Neuronal stem cell (in vitro differentiated cells): ENCODE data around the gene ARMC12.
"Not testable (repeated sequence)": the region's sequence is repeated elsewhere in the genome, so short reads cannot be mapped to it uniquely, and the experiment has no call there.

ENCODE experiments used
- DNase-seq: peaks from one replicate; pipeline ENCODE4 v3.0.0-alpha.2; 2013; ENCODE audit warnings: low spot score
- H2AFZ ChIP-seq: one replicate; pipeline ENCODE4 v1.6.1; 2013; ENCODE audit warnings: mild to moderate bottlenecking, low read length, inconsistent platforms
- H2AK5ac ChIP-seq: 2 replicates; pipeline ENCODE4 v1.6.1; 2013; ENCODE audit warnings: low read depth, mild to moderate bottlenecking, inconsistent platforms, low read length, moderate library complexity, mixed read lengths
- H2BK120ac ChIP-seq: 2 replicates; pipeline ENCODE4 v1.6.1; 2013; ENCODE audit warnings: low read depth, mild to moderate bottlenecking, inconsistent platforms, low read length, moderate library complexity, mixed read lengths
- H2BK12ac ChIP-seq: one replicate; pipeline ENCODE4 v1.6.1; 2013; ENCODE audit warnings: low read length, inconsistent platforms
- H2BK15ac ChIP-seq: 2 replicates; pipeline ENCODE4 v1.6.1; 2013; ENCODE audit warnings: mild to moderate bottlenecking, low read length, inconsistent platforms, mixed read lengths
- H2BK5ac ChIP-seq: one replicate; pipeline ENCODE4 v1.6.1; 2013; ENCODE audit warnings: inconsistent platforms, mild to moderate bottlenecking, low read length, moderate library complexity
- H3K14ac ChIP-seq: one replicate; pipeline ENCODE4 v1.6.1; 2013; ENCODE audit warnings: low read length, inconsistent platforms
- H3K18ac ChIP-seq: 2 replicates; pipeline ENCODE4 v1.6.1; 2013; ENCODE audit warnings: low read length, inconsistent platforms
- H3K23ac ChIP-seq: 2 replicates; pipeline ENCODE4 v1.6.1; 2013; ENCODE audit warnings: low read depth, mild to moderate bottlenecking, mixed read lengths, low read length, inconsistent platforms; ENCODE audit not compliant: poor library complexity
- H3K27ac ChIP-seq: replicated peaks from 3 replicates; pipeline ENCODE4 v1.5.1; 2013; ENCODE audit warnings: low read length, inconsistent platforms
- H3K27me3 ChIP-seq, 3 experiments: 2 replicates each; pipeline ENCODE4 v1.6.1; 2013; ENCODE audit warnings: low read length in 3 of 3, mild to moderate bottlenecking in 2 of 3, inconsistent platforms in 1 of 3, low read depth in 1 of 3, mixed read lengths in 1 of 3, moderate library complexity in 1 of 3; ENCODE audit not compliant: control insufficient read depth in 3 of 3, insufficient read depth in 3 of 3
- H3K36me3 ChIP-seq, 2 donors: replicated peaks in 1 of 2; 2 replicates each; pipeline ENCODE4 v1.6.1; 2013; ENCODE audit warnings: low read length in 2 of 2; ENCODE audit not compliant: control insufficient read depth in 2 of 2, insufficient read depth in 2 of 2
- H3K4ac ChIP-seq: 2 replicates; pipeline ENCODE4 v1.6.1; 2013; ENCODE audit warnings: inconsistent platforms, mild to moderate bottlenecking, low read length, moderate library complexity
- H3K4me1 ChIP-seq, 2 donors: 1 replicate in 1 of 2; 2 replicates in 1 of 2; pipeline ENCODE4 v1.6.1; 2013; ENCODE audit warnings: low read length in 2 of 2, low read depth in 1 of 2; ENCODE audit not compliant: control insufficient read depth in 2 of 2, insufficient read depth in 1 of 2
- H3K4me2 ChIP-seq: one replicate; pipeline ENCODE4 v1.6.1; 2013; ENCODE audit warnings: mild to moderate bottlenecking, low read length, inconsistent platforms; ENCODE audit not compliant: insufficient read depth, poor library complexity, severe bottlenecking
- H3K4me3 ChIP-seq, 2 donors: 2 replicates each; pipeline ENCODE4 v1.5.1; 2013; ENCODE audit warnings: low read length in 2 of 2, mild to moderate bottlenecking in 2 of 2, inconsistent platforms in 1 of 2, moderate library complexity in 1 of 2
- H3K79me1 ChIP-seq: one replicate; pipeline ENCODE4 v1.6.1; 2013; ENCODE audit warnings: low read depth, mild to moderate bottlenecking, inconsistent platforms, low read length, moderate library complexity
- H3K9ac ChIP-seq: one replicate; pipeline ENCODE4 v1.6.1; 2013; ENCODE audit warnings: mild to moderate bottlenecking, low read depth, low read length, inconsistent platforms; ENCODE audit not compliant: poor library complexity
- H3K9me3 ChIP-seq, 2 donors: replicated peaks in 1 of 2; 2 replicates each; pipeline versions ENCODE3 to v1.6.1; 2013; ENCODE audit warnings: low read length in 2 of 2, mild to moderate bottlenecking in 2 of 2, inconsistent platforms in 1 of 2, low read depth in 1 of 2, mixed read lengths in 1 of 2, moderate library complexity in 1 of 2; ENCODE audit not compliant: control insufficient read depth in 2 of 2, insufficient read depth in 1 of 2
- H4K8ac ChIP-seq: one replicate; pipeline ENCODE4 v1.6.1; 2013; ENCODE audit warnings: low read depth, mild to moderate bottlenecking, inconsistent platforms, low read length, moderate library complexity
- H4K91ac ChIP-seq: one replicate; pipeline ENCODE4 v1.6.1; 2013; ENCODE audit warnings: low read length, low read depth, mild to moderate bottlenecking, inconsistent platforms; ENCODE audit not compliant: poor library complexity
- WGBS, 2 donors: extraction: QIAGEN DNeasy Blood & Tissue Kit; methylation state at CpG; one replicate each; pipeline ENCODE4 v1.1.7; 2013; ENCODE audit warnings: missing lambda C conversion rate in 2 of 2, mixed read lengths in 1 of 2; ENCODE audit not compliant: insufficient read length in 2 of 2, insufficient replicate concordance in 1 of 2; ENCODE audit errors: extremely low coverage in 2 of 2; 5-methylcytosine and 5-hydroxymethylcytosine counted together

The ARMC12 gene

DNA sequence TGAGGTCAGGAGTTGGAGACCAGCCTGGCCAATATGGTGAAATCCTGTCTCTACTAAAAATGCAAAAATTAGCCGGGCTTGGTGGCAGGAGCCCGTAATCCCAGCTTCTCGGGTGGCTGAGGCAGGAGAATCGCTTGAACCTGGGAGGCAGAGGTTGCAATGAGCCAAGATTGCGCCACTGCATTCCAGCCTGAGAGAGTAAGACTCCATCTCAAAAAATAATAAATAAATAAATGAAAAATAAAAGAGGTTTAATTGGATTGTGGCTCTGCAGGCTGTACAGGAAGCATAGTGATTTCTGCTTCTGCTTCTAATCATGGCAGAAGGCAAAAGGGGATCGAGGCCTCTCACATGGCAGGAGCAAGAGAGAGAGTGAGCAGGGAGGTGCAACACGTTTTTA is 38.4 kb upstream of the ARMC12 start:
- not testable (repeated sequence) for H2BK12ac ChIP-seq, H2AK5ac ChIP-seq, H3K4me1 ChIP-seq, H3K4ac ChIP-seq, H3K79me1 ChIP-seq, H4K91ac ChIP-seq, H3K9ac ChIP-seq, H3K4me3 ChIP-seq, H3K27me3 ChIP-seq, H3K14ac ChIP-seq, H2BK120ac ChIP-seq, H3K4me2 ChIP-seq, H4K8ac ChIP-seq, H2BK5ac ChIP-seq, H3K18ac ChIP-seq, H2BK15ac ChIP-seq, H3K36me3 ChIP-seq, H3K27ac ChIP-seq, H2AFZ ChIP-seq, DNase-seq, H3K23ac ChIP-seq, H3K9me3 ChIP-seq
- no CpG with 5 or more reads among the region's 7 CpGs for WGBS, 2 donors

DNA sequence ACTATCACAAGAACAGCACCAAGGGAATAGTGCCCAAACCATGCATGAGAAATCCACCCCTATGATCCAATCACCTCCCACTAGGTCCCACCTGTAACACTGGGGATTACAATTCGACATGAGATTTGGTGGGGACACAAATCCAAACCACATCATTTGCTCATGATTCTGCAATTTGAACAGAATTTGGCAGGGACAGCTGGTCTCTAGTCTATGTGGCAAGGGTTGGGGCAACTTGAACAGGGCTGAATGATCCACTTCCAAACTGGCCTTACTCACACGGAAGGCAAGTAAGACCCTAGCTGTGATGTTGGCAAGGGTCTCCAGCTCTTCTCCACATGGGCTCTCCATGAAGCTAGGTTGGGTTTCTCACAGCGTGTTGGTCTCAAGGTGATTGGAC is 38.0 kb upstream of the ARMC12 start:
- Histone ChIP-seq H3K27ac (no peak overlapping the region), H4K91ac (no peak overlapping the region), H2AFZ (no peak overlapping the region), H3K79me1 (no peaks in the 10 kb centered on the region), H3K18ac (no peak overlapping the region), H3K4ac (no peak overlapping the region), H3K9me3 (peaks cover 0 to 12% of the 10 kb centered on the region in 2 donors), H2BK15ac (no peak overlapping the region), H3K9ac (no peak overlapping the region), H3K27me3 (no peaks in the 10 kb centered on the region), H3K4me1 (no peaks in the 10 kb centered on the region), H3K36me3 (no peaks in the 10 kb centered on the region), H4K8ac (no peak overlapping the region), H3K23ac (no peak overlapping the region), H3K14ac (no peak overlapping the region), H2AK5ac (no peak overlapping the region), H3K4me2 (no peak overlapping the region), H2BK5ac (no peak overlapping the region), H3K4me3 (no peak overlapping the region), H2BK120ac (no peak overlapping the region), H2BK12ac (no peak overlapping the region)
- no CpG with 5 or more reads among the region's 3 CpGs for WGBS, 2 donors
- DNase-seq: no peak

DNA sequence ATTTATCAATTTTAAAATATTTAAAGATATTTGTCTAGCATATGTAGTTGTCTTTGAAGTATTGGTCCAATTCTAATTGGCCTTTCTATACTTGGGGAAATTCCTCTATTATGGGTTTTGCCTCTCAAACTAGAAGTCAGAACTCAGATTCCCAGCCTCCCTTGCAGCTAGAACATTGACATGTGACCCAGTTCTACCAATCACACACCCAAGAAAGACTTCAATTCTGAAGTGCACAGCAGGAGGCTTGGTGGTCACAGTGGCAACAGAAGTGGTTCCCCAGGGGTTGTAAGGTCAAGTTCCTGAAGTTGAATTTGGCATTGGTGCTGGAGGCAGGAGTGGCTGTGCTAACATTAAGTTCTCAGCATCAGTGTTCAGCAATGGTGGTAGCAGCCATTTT is 33.3 kb upstream of the ARMC12 start:
- no peak for DNase-seq
- H4K91ac ChIP-seq: no peak overlapping the region
- H3K4me3 ChIP-seq: peak overlapping the region in 1 of 2 donors; percentile 3
- no peaks in the 10 kb centered on the region for H3K36me3 ChIP-seq
- no peak overlapping the region for H3K9ac ChIP-seq
- H2BK120ac ChIP-seq: no peak overlapping the region
- H2BK5ac ChIP-seq: no peak overlapping the region
- H3K4me1 ChIP-seq: no peaks in the 10 kb centered on the region
- no peak overlapping the region for H2AK5ac ChIP-seq
- peak overlapping the region; percentile 33 for H2AFZ ChIP-seq
- no peak overlapping the region for H3K4me2 ChIP-seq
- no peak overlapping the region for H3K23ac ChIP-seq
- H3K18ac ChIP-seq: no peak overlapping the region
- no peak overlapping the region for H2BK12ac ChIP-seq
- H2BK15ac ChIP-seq: no peak overlapping the region
- H4K8ac ChIP-seq: no peak overlapping the region
- no peak overlapping the region for H3K14ac ChIP-seq
- H3K27me3 ChIP-seq: no peaks in the 10 kb centered on the region
- peaks cover 0 to 6% of the 10 kb centered on the region in 2 donors for H3K9me3 ChIP-seq
- no peak overlapping the region for H3K27ac ChIP-seq
- no peak overlapping the region for H3K4ac ChIP-seq
- H3K79me1 ChIP-seq: no peaks in the 10 kb centered on the region

GRCh38 chr6:35706468-35706867 is 30.4 kb upstream of the ARMC12 start:
- no peaks in the 10 kb centered on the region for H3K36me3 ChIP-seq
- no peak overlapping the region for H4K8ac ChIP-seq
- H2BK12ac ChIP-seq: no peak overlapping the region
- H2AFZ ChIP-seq: no peak overlapping the region
- H2BK15ac ChIP-seq: no peak overlapping the region
- no peak for DNase-seq
- H3K23ac ChIP-seq: no peak overlapping the region
- no peak overlapping the region for H2AK5ac ChIP-seq
- no CpG with 5 or more reads among the region's 3 CpGs for WGBS, 2 donors
- H3K18ac ChIP-seq: no peak overlapping the region
- no peak overlapping the region for H3K9ac ChIP-seq
- H2BK5ac ChIP-seq: no peak overlapping the region
- H3K4ac ChIP-seq: no peak overlapping the region
- no peak overlapping the region for H3K27ac ChIP-seq
- no peak overlapping the region for H3K14ac ChIP-seq
- H3K4me3 ChIP-seq: no peak overlapping the region
- no peak overlapping the region for H2BK120ac ChIP-seq
- H4K91ac ChIP-seq: no peak overlapping the region
- no peaks in the 10 kb centered on the region for H3K4me1 ChIP-seq
- peaks cover 0 to 6% of the 10 kb centered on the region in 2 donors for H3K9me3 ChIP-seq
- no peaks in the 10 kb centered on the region for H3K79me1 ChIP-seq
- no peaks in the 10 kb centered on the region for H3K27me3 ChIP-seq
- H3K4me2 ChIP-seq: no peak overlapping the region
